ENCODE measurements around the gene SH3BP5L. TPM values are rescaled to one million over a fixed set of nuclear protein-coding genes. Genes with fewer than 3 reads are reported as not detected.

SH3BP5L gene
- total and polyA plus RNA-seq, 2 of the 13 experiments (the other 11 are each of a cell fraction or from before 2014, with no cell fraction given): 10.3 to 14.9 TPM

GRCh38 chr1:248838357-248839167, 12.8 kb upstream of the SH3BP5L start (continued):
- TF ChIP-seq HMGXB3 (CRISPR knock-in tag; IDR thresholded peaks at IDR 0.05; ENCODE audit: borderline replicate concordance): 0 out of 2 replicates have a peak, but pooled peaks have one; percentile 47
- peak; percentile 79 for TF ChIP-seq NFYB (CRISPR knock-in tag; IDR thresholded peaks at IDR 0.05)
- no peak for TF ChIP-seq SMARCE1 (IDR thresholded peaks at IDR 0.05; ENCODE audit: borderline replicate concordance)
- no peak for TF ChIP-seq ZSCAN30 (CRISPR knock-in tag; IDR thresholded peaks at IDR 0.05)
- TF ChIP-seq CBX5 (CRISPR knock-in tag; IDR thresholded peaks at IDR 0.05; ENCODE audit: borderline replicate concordance): no peak
- 0 out of 2 replicates have a peak, but pooled peaks have one; percentile 67 for TF ChIP-seq YEATS2 (CRISPR knock-in tag; IDR thresholded peaks at IDR 0.05; ENCODE audit: borderline replicate concordance)
- 0 out of 2 replicates have a peak, but pooled peaks have one; percentile 67 for TF ChIP-seq THAP9 (CRISPR knock-in tag; IDR thresholded peaks at IDR 0.05; ENCODE audit: borderline replicate concordance)
- TF ChIP-seq ZNF629 (CRISPR knock-in tag; conservative IDR thresholded peaks at IDR 0.05): 0 out of 2 replicates have a peak, but pooled peaks have one; percentile 9
- peak; percentile 59 for TF ChIP-seq MAX (IDR thresholded peaks at IDR 0.05)
- 0 out of 2 replicates have a peak, but pooled peaks have one; percentile 12 for TF ChIP-seq ZNF280B (CRISPR knock-in tag; IDR thresholded peaks at IDR 0.05; ENCODE audit: borderline replicate concordance)
- no peak for TF ChIP-seq FOXP4 (CRISPR knock-in tag; IDR thresholded peaks at IDR 0.05)
- TF ChIP-seq ZNF597 (CRISPR knock-in tag; IDR thresholded peaks at IDR 0.05): 0 out of 2 replicates have a peak, but pooled peaks have one; percentile 15
- TF ChIP-seq HIVEP1 (CRISPR knock-in tag; IDR thresholded peaks at IDR 0.05): peak; percentile 49; the same call in 1 of the 2 replicates
- no peak for TF ChIP-seq TAF15 (IDR thresholded peaks at IDR 0.05; ENCODE audit: low read depth, low read length, poor library complexity, severe bottlenecking)
- TF ChIP-seq GTF3A (CRISPR knock-in tag; conservative IDR thresholded peaks at IDR 0.05): no peak
